Endothelial cell of umbilical vein (primary cell): ENCODE data around the gene CRTC1. TPM values are rescaled to one million over a fixed set of nuclear protein-coding genes. Genes with fewer than 3 reads are reported as not detected.

ENCODE experiments used
- BruUV-seq: library from RNA; stranded (reverse); fragments of 400-500 nt; replicated peaks from 2 replicates; lab custom pipeline; 2021; lab: Mats Ljungman, UMichigan
- CTCF ChIA-PET: fragments of 300-600, 350-600 bp; sonication (Branson Sonifier 250); formaldehyde crosslinking; loops from one replicate; lab custom pipeline; 2021; ENCODE audit warnings: antibody characterized with exemption, inconsistent platforms; lab: Charles Lee
- POLR2A ChIA-PET: fragments of 300-600, 350-600 bp; sonication (Branson Sonifier 250); formaldehyde crosslinking; loops from one replicate; lab custom pipeline; 2021; ENCODE audit warnings: antibody characterized with exemption, inconsistent platforms; lab: Charles Lee
- DNase-seq: peaks from one replicate; pipeline ENCODE4 v3.0.0-alpha.2; 2011; ENCODE audit warnings: low read depth, low spot score
- FAIRE-seq: peaks from 2 replicates; lab custom pipeline; 2011; peaks lifted over from hg19 to GRCh38; lab: Jason Lieb, UNC
- H2AFZ ChIP-seq: 2 replicates; pipeline ENCODE4 v1.6.0; 2012; ENCODE audit warnings: low read depth, low read length, control low read depth, inconsistent platforms
- H3K27ac ChIP-seq: 2 replicates; pipeline ENCODE4 v1.5.1; 2011; ENCODE audit warnings: low read depth, mild to moderate bottlenecking, control low read depth, low read length, moderate library complexity; ENCODE audit not compliant: insufficient read depth
- H3K27me3 ChIP-seq, 2 experiments: 2 replicates each; pipeline versions ENCODE4 v1.6.0 to v1.6.1; 2011; ENCODE audit warnings: low read length in 2 of 2, mixed read lengths in 1 of 2; ENCODE audit not compliant: control insufficient read depth in 2 of 2, insufficient read depth in 2 of 2
- H3K36me3 ChIP-seq, 2 experiments: 2 replicates in 1 of 2; 3 replicates in 1 of 2; pipeline ENCODE4 v1.5.1; 2011; ENCODE audit warnings: low read length in 2 of 2, mild to moderate bottlenecking in 1 of 2, moderate library complexity in 1 of 2; ENCODE audit not compliant: control insufficient read depth in 2 of 2, insufficient read depth in 2 of 2; ENCODE audit errors: extremely low read depth in 1 of 2
- H3K4me1 ChIP-seq: 3 replicates; pipeline ENCODE4 v1.5.1; 2011; ENCODE audit warnings: mild to moderate bottlenecking, low read length; ENCODE audit not compliant: control insufficient read depth, insufficient read depth; ENCODE audit errors: extremely low read depth
- H3K4me2 ChIP-seq: 2 replicates; pipeline ENCODE4 v1.6.1; 2011; ENCODE audit warnings: low read length, control low read depth, mixed read lengths; ENCODE audit not compliant: insufficient read depth
- H3K4me3 ChIP-seq, 3 experiments: fragments of 200-600 bp in 1 of 3; sonication (generic), shearing (Covaris generic) in 1 of 3; replicated peaks in 1 of 3; 2 replicates each; pipeline ENCODE4 v1.5.1; 2011 to 2016; ENCODE audit warnings: control low read depth in 3 of 3, low read length in 3 of 3, mild to moderate bottlenecking in 2 of 3, inconsistent platforms in 1 of 3, low read depth in 1 of 3, moderate library complexity in 1 of 3; ENCODE audit not compliant: insufficient read depth in 1 of 3
- H3K79me2 ChIP-seq: 2 replicates; pipeline ENCODE4 v1.6.0; 2012; ENCODE audit warnings: low read length, inconsistent platforms; ENCODE audit not compliant: control insufficient read depth, insufficient read depth
- H3K9ac ChIP-seq: replicated peaks from 2 replicates; pipeline ENCODE3; 2011; ENCODE audit warnings: low read length, control low read depth; ENCODE audit not compliant: insufficient read depth; ENCODE audit errors: extremely low read depth
- H3K9me1 ChIP-seq: replicated peaks from 3 replicates; pipeline ENCODE4 v1.6.0; 2011; ENCODE audit warnings: mild to moderate bottlenecking, low read length; ENCODE audit not compliant: control insufficient read depth, insufficient read depth; ENCODE audit errors: extremely low read depth
- H3K9me3 ChIP-seq: replicated peaks from 2 replicates; pipeline ENCODE4 v1.5.1; 2012; ENCODE audit warnings: low read length, inconsistent platforms; ENCODE audit not compliant: control insufficient read depth, insufficient read depth
- H4K20me1 ChIP-seq: replicated peaks from 2 replicates; pipeline ENCODE3; 2011; ENCODE audit warnings: mild to moderate bottlenecking, low read length; ENCODE audit not compliant: control insufficient read depth, insufficient read depth; ENCODE audit errors: extremely low read depth
- EZH2 ChIP-seq: IDR thresholded peaks from 2 replicates; pipeline ENCODE4 v1.6.1; 2012; ENCODE audit warnings: borderline replicate concordance, low read depth, mild to moderate bottlenecking, moderate library complexity, low read length, inconsistent platforms; ENCODE audit not compliant: severe bottlenecking
- FOS ChIP-seq: IDR thresholded peaks from 2 replicates; pipeline ENCODE4 v1.6.1; 2011; ENCODE audit warnings: mild to moderate bottlenecking, low read length, moderate library complexity, borderline replicate concordance; ENCODE audit not compliant: insufficient read depth
- GATA2 ChIP-seq: IDR thresholded peaks from 2 replicates; pipeline ENCODE4 v1.7.0; 2011; ENCODE audit warnings: low read depth, mild to moderate bottlenecking, moderate library complexity, mixed read lengths, low read length; ENCODE audit not compliant: insufficient read length, insufficient read depth
- JUN ChIP-seq: IDR thresholded peaks from 2 replicates; pipeline ENCODE4 v1.6.1; 2011; ENCODE audit warnings: borderline replicate concordance, low read depth; ENCODE audit not compliant: insufficient read length, insufficient read depth
- MYC ChIP-seq: IDR thresholded peaks from one replicate; pipeline ENCODE4 v1.6.1; 2011; ENCODE audit warnings: mild to moderate bottlenecking, low read depth, low read length
- POLR2A ChIP-seq: IDR thresholded peaks from 2 replicates; pipeline ENCODE4 v1.6.1; 2012; ENCODE audit warnings: low read depth, mild to moderate bottlenecking, control low read depth, low read length
- POLR2AphosphoS5 ChIP-seq: IDR thresholded peaks from 2 replicates; pipeline ENCODE4 v1.6.1; 2012; ENCODE audit warnings: low read depth, mild to moderate bottlenecking, control low read depth, low read length, moderate library complexity; ENCODE audit not compliant: insufficient read depth
- dilution Hi-C: fragments of 300-500 bp; cut with MboI; formaldehyde crosslinking; loops from one replicate; pipeline ENCODE4 v1.15.0; 2019; ENCODE audit warnings: low sequenced_read_pairs; ENCODE audit not compliant: extremely low pct_ligation_motif_present
- intact Hi-C: fragments of 100-400 bp; cut with micrococcal nuclease; formaldehyde crosslinking; loops from one replicate; pipeline ENCODE4 v1.10.0; 2022
- polyA plus RNA-seq, 4 experiments: library from polyadenylated mRNA; depleted of rRNA in 3 of 4; stranded (reverse) in 3 of 4; unstranded in 1 of 4; fragments of >200 nt; gene quantifications; 2 replicates each; pipeline versions ENCODE4 v1.2.1 to v1.2.3, GENCODE V29; 2011 to 2012; ENCODE audit warnings: missing spikeins in 1 of 4
- total RNA-seq: library from RNA; stranded (reverse); gene quantifications from 2 replicates; pipeline ENCODE4 v1.2.3, GENCODE V29; 2021
- TF ChIP-seq, protein P1 (sequence below): IDR thresholded peaks from 2 replicates; pipeline ENCODE4 v1.6.1; 2011; ENCODE audit not compliant: insufficient read depth, insufficient read length

Gene CRTC1
- total and polyA plus RNA-seq, 2 donors (not counting 3 experiments of a cell fraction or from before 2014, with no cell fraction given): 4.2 to 11.4 TPM

DNA sequence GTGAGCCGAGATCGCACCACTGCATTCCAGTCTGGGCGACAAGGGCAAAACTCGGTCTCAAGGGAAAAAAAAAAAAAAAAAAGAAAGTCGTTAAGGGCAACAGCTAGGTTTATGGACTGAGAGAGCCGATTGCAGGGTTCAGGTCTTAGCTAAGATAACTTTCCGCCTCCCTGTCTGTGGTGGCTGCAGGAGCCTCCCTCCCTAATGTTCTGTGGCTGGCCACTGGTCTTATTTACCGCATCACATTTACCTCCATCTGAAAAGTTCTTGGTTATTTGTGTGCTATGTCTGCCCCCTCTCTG lies 722 bp upstream of the CRTC1 start:
- H3K9me3 ChIP-seq: no peaks in the 10 kb centered on the region
- intact Hi-C loops: no loop called here
- H3K4me3 ChIP-seq: peak overlapping the region in 1 of 3 experiments; percentile 24
- peak overlapping the region; percentile 53 for H3K4me2 ChIP-seq
- no peaks in the 10 kb centered on the region for H3K27me3 ChIP-seq
- peaks cover 16% of the 10 kb centered on the region for H3K4me1 ChIP-seq
- dilution Hi-C loops: no loop called here
- H3K9me1 ChIP-seq: no peaks in the 10 kb centered on the region
- BruUV-seq: no TSS peak
- no peak overlapping the region for H2AFZ ChIP-seq
- no peaks in the 10 kb centered on the region for H4K20me1 ChIP-seq
- POLR2A ChIA-PET: no interaction called here
- peaks cover 5% of the 10 kb centered on the region for H3K79me2 ChIP-seq
- FAIRE-seq (no peak), DNase-seq (no peak)
- no peak overlapping the region for H3K27ac ChIP-seq
- TF ChIP-seq JUN (no peak), POLR2AphosphoS5 (no peak), MYC (no peak), FOS (no peak), POLR2A (no peak), EZH2 (no peak), GATA2 (no peak)
- TF ChIP-seq, protein P1, sequence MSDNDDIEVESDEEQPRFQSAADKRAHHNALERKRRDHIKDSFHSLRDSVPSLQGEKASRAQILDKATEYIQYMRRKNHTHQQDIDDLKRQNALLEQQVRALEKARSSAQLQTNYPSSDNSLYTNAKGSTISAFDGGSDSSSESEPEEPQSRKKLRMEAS: no peak
- H3K36me3 ChIP-seq: no peaks in the 10 kb centered on the region
- H3K9ac ChIP-seq: no peak overlapping the region
- CTCF ChIA-PET: interaction anchor here (0.7 to 1.4 kb wide), 4 partner anchors 32 to 164 kb away, joined by 3 to 5 read pairs (median 3); no protein-coding TSS in a partner anchor
